IPS-15b (cell line): ENCODE results near the gene GRK6.

Experiments used
- H3K27me3 ChIP-seq: one replicate; pipeline ENCODE4 v1.6.1; 2013; ENCODE audit warnings: low read length; ENCODE audit not compliant: control insufficient read depth, insufficient read depth
- H3K36me3 ChIP-seq: one replicate; pipeline ENCODE4 v1.6.1; 2013; ENCODE audit warnings: low read length; ENCODE audit not compliant: control insufficient read depth, insufficient read depth
- H3K4me1 ChIP-seq: one replicate; pipeline ENCODE4 v1.6.1; 2013; ENCODE audit warnings: mild to moderate bottlenecking, low read length; ENCODE audit not compliant: control insufficient read depth, insufficient read depth
- H3K4me3 ChIP-seq: one replicate; pipeline ENCODE4 v1.5.1; 2013; ENCODE audit warnings: low read depth, low read length
- H3K9ac ChIP-seq: one replicate; pipeline ENCODE4 v1.6.1; 2013; ENCODE audit warnings: low read depth, mild to moderate bottlenecking, low read length
- H3K9me3 ChIP-seq: one replicate; pipeline ENCODE4 v1.6.1; 2013; ENCODE audit warnings: mild to moderate bottlenecking, low read length; ENCODE audit not compliant: control insufficient read depth, insufficient read depth

The GRK6 gene

DNA sequence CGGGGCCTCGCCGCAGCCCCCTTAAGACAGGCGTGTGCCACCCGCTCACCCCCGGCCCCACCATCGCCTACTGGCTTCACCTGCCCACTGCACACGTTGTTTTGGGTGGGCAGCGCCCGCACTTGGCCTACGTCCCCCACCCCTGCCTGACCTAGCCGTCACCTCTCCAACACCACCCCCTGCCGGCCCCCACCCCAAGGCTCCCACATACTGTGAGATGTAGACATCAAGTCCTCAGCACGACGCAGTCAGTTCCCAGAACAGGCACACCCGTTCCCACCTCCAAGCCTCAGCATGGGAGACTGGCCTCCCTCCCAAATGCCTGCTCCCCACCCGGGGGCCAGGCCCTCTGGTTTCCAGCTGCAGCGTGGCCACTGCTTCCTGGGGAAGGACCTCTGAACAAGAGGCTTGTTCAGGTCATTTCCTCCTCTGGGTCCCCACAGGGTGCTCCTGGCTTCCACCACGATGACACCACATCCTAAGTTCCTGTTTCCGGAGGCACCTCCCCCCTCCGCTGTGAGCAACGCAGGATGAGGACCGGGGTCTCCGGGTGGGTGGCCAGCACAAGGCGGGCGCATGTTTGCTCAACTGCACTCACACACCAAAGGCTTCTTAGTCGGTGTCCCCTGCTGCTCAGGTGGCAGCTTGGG is 35.7 kb downstream of the GRK6 start:
- no peak overlapping the region for H3K4me3 ChIP-seq
- no peak overlapping the region for H3K9ac ChIP-seq
- H3K9me3 ChIP-seq, result no peaks in the 10 kb centered on the region
- no peaks in the 10 kb centered on the region for H3K27me3 ChIP-seq
- H3K36me3 ChIP-seq, result peaks cover 60% of the 10 kb centered on the region
- H3K4me1 ChIP-seq, result no peaks in the 10 kb centered on the region

DNA sequence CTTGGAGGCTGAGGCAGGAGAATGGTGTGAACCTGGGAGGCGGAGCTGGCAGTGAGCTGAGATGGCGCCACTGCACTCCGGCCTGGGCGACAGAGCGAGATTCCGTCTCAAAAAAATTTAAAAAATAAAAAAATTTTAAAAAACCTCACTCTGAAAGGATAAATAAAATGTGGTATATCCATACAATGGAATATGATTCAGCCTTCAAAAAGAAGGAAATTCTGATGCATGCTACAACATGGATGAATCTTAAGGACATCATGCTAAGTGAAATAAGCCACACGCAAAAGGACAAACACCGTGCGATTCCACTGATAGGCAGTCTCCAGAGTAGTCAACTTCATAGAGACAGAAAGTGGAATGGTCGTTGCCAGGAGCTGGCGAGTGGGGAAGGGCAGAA is 38.6 kb downstream of the GRK6 start:
- Histone ChIP-seq H3K4me3 (no peak overlapping the region), H3K27me3 (no peaks in the 10 kb centered on the region), H3K9me3 (no peaks in the 10 kb centered on the region), H3K9ac (no peak overlapping the region), H3K4me1 (peaks cover 5% of the 10 kb centered on the region), H3K36me3 (peaks cover 49% of the 10 kb centered on the region)

GRCh38 chr5:177466861-177467260 is 40.4 kb downstream of the GRK6 start:
- no peak overlapping the region for H3K4me3 ChIP-seq
- H3K36me3 ChIP-seq, result peaks cover 56% of the 10 kb centered on the region
- H3K27me3 ChIP-seq, result no peaks in the 10 kb centered on the region

DNA sequence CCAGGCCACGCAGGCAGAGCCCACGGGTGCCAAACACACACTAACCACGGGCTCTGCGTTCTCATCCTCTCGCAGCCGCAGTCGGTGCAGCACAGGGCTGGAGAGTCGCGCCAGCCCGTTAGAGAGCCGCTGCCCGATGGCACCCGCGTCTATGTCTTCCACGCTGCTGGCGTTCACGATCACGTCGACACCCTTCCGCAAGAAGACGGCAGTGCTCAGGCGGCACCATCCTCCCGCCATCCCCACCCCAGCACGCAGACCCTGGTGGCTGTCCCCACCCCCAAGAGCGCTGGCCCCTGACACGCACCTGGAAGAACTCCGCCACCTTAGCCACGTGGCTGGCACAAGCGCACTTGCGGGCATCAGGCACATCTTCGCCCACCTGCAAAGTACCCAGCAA is 41.0 kb downstream of the GRK6 start:
- Histone ChIP-seq H3K4me1 (peaks cover 21% of the 10 kb centered on the region), H3K4me3 (no peak overlapping the region), H3K9ac (no peak overlapping the region), H3K27me3 (no peaks in the 10 kb centered on the region), H3K9me3 (no peaks in the 10 kb centered on the region), H3K36me3 (peaks cover 56% of the 10 kb centered on the region)

More at GRCh38 chr5:177466861-177467260, 40.4 kb downstream of the GRK6 start:
- peaks cover 21% of the 10 kb centered on the region for H3K4me1 ChIP-seq
- no peaks in the 10 kb centered on the region for H3K9me3 ChIP-seq
- no peak overlapping the region for H3K9ac ChIP-seq

GRCh38 chr5:177468329-177468684 is 41.8 kb downstream of the GRK6 start:
- peaks cover 54% of the 10 kb centered on the region for H3K36me3 ChIP-seq

GRCh38 chr5:177468685-177469628 is 42.5 kb downstream of the GRK6 start:
- Histone ChIP-seq H3K4me1 (peaks cover 22% of the 10 kb centered on the region), H3K9ac (no peak overlapping the region), H3K4me3 (no peak overlapping the region), H3K36me3 (peaks cover 48% of the 10 kb centered on the region), H3K27me3 (no peaks in the 10 kb centered on the region), H3K9me3 (no peaks in the 10 kb centered on the region)

More at GRCh38 chr5:177468329-177468684, 41.8 kb downstream of the GRK6 start:
- Histone ChIP-seq H3K27me3 (no peaks in the 10 kb centered on the region), H3K4me3 (no peak overlapping the region), H3K4me1 (peaks cover 21% of the 10 kb centered on the region), H3K9ac (no peak overlapping the region), H3K9me3 (no peaks in the 10 kb centered on the region)

- Histone ChIP-seq H3K9ac (peak overlapping the region; percentile 9), H3K36me3 (peaks cover 48% of the 10 kb centered on the region), H3K9me3 (no peaks in the 10 kb centered on the region), H3K4me1 (peaks cover 30% of the 10 kb centered on the region), H3K4me3 (no peak overlapping the region), H3K27me3 (no peaks in the 10 kb centered on the region)
Observed at GRCh38 chr5:177469750-177470525, 43.5 kb downstream of the GRK6 start.

DNA sequence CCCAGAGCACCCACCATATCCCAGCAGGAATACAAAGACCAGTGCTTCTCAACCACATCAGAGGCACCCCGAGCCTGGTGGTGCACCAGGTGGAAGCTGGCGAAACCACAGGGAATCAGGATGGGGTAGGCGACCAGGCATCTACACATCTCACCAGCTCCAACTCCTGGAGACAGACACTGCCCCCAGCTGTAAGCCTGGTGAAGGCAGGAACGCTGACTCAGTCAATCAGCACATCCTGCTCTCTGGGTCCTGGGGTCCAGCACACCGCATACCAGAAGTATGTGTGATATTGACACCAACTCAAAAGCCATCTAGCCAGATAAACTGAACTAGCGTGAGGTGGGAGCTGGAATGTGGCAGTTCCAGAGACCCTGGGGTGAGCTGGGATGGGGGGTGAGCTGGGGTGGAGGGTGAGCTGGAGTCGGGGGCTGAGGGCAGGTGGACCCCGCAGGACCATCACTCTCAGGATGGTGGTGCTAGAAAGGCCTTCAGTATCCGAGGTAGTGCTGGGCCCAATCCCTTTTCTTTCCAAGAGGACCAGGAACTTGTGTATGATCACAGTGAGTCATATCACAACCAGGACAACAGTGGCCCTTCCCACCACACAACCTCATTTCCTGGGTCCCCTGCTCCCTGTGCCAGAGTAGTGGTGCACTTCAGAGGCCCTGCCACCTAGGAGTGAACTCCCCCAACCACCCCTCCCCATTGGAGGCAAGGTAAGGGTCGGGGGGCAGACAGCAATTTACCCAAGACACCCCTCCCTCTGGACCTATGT is 44.5 kb downstream of the GRK6 start:
- H3K36me3 ChIP-seq, result peaks cover 46% of the 10 kb centered on the region
- H3K27me3 ChIP-seq, result no peaks in the 10 kb centered on the region
- no peaks in the 10 kb centered on the region for H3K9me3 ChIP-seq
- no peak overlapping the region for H3K9ac ChIP-seq
- peak overlapping the region; percentile 81 for H3K4me3 ChIP-seq
- peaks cover 30% of the 10 kb centered on the region for H3K4me1 ChIP-seq

- H3K9me3 ChIP-seq, result no peaks in the 10 kb centered on the region
- peak overlapping the region; percentile 81 for H3K4me3 ChIP-seq
- peaks cover 37% of the 10 kb centered on the region for H3K36me3 ChIP-seq
- H3K4me1 ChIP-seq, result peaks cover 30% of the 10 kb centered on the region
- no peaks in the 10 kb centered on the region for H3K27me3 ChIP-seq
- peak overlapping the region; percentile 83 for H3K9ac ChIP-seq
Observed at GRCh38 chr5:177471610-177472356, 45.3 kb downstream of the GRK6 start.

GRCh38 chr5:177472460-177473442 is 46.3 kb downstream of the GRK6 start:
- H3K9me3 ChIP-seq, result no peaks in the 10 kb centered on the region
- H3K4me1 ChIP-seq, result peaks cover 30% of the 10 kb centered on the region
- H3K9ac ChIP-seq, result peak overlapping the region; percentile 83
- peak overlapping the region; percentile 81 for H3K4me3 ChIP-seq
- peaks cover 28% of the 10 kb centered on the region for H3K36me3 ChIP-seq
- no peaks in the 10 kb centered on the region for H3K27me3 ChIP-seq
